HG02798 (cell line): ENCODE measurements around the gene KCNIP3.
"Not testable (repeated sequence)": the region's sequence is repeated elsewhere in the genome, so short reads cannot be mapped to it uniquely, and the experiment has no call there.

Experiments used
- ATAC-seq: cut with Tn5 transposase; IDR thresholded peaks from one replicate; pipeline ENCODE4 v1.9.1; 2021; ENCODE audit warnings: mild to moderate bottlenecking; ENCODE audit not compliant: unreplicated experiment, poor library complexity

KCNIP3 gene

DNA sequence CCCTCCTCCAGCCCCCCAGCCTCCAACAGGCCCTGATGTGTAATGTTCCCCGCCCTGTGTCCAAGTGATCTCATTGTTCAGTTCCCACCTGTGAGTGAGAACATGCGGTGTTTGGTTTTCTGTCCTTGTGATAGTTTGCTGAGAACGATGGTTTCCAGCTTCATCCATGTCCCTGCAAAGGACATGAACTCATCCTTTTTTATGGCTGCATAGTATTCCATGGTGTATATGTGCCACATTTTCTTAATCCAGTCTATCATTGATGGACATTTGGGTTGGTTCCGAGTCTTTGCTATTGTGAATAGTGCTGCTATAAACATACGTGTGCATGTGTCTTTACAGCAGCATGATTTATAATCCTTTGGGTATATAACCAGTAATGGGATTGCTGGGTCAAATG is 58.3 kb downstream of the KCNIP3 start:
- ATAC-seq, result not testable (repeated sequence)

DNA sequence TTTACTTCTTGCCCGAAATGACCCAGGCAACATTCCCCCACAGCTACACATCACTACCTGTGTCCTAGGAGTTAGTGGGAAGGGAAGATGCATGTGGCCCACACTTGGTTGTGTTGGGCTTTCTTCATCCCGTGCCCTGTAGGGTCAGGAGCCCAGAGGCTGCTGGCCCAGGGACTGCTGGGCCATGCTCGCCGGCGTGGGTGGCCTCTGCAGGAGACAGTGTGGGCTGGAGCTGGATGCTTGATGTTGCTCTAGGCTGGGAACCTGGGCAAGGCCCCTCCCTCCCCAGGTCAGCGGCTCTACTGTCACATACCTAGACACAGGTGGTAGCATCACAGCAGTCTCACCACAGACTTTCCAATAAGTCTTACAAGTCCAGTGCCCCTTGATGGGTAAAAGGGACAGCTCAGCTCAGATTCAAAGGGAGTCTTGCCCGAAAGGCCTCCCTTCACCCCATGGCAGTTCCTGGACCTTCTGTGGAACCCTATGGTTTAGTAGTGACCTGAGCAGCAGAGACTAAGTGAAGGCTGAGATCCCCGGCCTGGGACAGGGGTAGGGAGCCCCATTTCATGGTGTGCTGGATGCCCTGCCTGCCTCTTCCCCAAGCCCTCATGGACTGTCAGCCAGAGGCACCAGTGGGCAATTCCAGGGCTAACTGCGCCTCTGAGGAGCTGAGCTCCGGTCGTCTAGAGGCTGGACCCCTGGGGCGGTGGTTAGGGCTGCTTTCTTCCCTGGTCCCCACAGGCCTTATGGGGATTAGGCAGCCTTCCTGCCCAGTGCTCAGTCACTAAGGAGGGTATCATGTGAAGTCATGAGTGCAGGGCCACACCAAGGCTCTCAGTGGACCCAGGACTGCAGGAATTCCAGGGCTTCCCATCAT is 59.9 kb downstream of the KCNIP3 start:
- ATAC-seq, result no peak

DNA sequence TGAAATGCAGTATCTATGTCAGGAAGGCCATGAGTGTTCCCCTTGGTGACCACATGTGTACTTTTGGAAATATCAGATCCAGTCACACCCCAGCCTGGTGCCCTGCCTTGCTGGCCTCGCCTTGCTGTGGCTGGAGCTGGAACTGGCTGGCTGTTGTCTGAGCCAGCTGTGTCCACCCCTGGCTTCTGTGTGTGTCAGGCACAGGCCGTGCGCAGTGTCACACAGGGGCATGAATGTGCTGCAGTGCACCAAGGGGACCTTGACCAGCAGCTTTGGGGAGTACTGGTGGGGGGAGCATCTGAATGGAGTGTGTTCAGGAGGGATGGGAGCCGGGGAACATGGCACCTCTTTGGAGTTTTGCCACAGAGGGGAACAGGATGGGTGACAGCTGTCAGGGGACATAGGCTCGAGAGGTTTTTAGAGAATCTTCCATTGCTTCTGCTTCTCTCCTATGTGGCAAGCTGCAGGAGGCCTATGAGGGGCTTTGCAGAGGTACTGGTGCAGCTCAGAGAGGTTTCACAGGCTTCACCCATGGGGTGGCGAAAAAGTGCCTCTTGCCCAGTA is 60.7 kb downstream of the KCNIP3 start:
- ATAC-seq, result no peak

DNA sequence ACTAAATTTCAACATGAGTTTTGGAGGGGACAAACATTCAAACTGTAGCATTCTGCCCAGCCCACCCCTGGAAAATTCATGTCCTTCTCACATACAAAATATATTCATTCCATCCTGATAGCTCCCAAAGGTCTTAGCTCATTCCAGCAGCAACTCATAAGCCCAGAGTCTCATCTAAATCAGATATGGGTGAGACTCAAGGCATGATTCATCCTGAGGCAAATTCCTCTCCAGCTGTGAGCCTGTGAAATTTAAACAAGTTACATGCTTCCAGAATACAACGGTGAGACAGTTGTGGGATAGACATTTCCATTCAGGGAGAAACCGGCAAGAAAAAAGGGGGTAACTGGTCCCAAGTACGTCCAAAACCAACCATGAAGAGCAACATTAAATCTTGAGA is 61.9 kb downstream of the KCNIP3 start:
- no peak for ATAC-seq

DNA sequence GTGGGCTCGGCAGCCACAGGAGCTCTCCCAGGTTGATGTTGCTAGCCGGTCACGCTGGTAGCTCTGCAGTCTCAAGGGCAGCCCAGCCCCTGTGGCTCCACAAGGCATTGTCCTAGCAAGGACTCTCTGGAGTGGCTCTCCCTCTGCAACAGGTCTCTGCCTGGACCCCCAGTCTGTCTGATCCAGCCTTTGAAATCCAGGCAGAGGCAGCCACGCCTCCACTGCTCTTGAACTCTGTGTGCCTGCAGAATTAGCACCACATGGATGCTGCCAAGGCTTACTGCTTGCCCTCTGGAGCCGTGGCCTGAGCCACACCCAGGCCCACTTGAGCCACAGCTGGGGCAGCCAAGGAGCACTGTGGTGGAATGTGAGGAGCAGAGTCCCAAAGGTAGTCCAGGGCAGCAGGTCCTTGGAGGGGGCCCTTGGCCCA is 62.4 kb downstream of the KCNIP3 start:
- no peak for ATAC-seq

DNA sequence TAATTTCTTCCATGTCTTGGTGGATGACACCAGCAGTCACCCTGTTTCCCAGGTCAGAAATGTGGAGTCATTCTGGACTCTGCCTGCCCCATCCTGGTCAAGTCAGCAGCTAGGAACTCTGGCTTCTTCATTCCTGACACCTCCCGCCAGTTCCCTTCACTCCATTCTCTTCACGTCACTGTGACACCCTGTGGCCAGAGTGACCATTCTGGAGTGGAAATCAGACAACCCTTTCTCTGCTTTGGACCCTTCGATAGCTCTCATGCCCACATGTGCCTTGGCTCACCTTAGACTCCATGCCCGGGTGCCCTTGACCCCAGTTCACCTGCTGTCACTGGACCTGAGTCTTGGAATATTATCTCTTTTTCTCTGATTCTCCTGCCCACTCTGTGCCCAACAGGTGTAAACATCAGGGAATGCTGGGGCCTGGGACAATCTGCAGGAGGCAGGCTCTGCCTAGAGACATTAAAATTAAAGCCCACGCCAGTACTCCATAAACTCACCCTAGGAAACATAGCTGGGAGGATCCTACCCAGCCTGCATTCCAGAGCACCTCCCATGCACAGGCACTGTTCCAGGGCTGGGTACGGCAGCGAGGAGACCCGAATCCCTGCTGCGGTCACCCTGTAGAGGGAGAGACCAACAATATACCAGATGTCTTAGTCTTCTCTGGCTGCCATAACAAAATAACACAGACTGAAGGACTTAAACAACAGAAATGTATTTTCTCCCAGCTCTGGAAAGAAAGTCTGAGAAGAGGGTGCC is 64.3 kb downstream of the KCNIP3 start:
- no peak for ATAC-seq

DNA sequence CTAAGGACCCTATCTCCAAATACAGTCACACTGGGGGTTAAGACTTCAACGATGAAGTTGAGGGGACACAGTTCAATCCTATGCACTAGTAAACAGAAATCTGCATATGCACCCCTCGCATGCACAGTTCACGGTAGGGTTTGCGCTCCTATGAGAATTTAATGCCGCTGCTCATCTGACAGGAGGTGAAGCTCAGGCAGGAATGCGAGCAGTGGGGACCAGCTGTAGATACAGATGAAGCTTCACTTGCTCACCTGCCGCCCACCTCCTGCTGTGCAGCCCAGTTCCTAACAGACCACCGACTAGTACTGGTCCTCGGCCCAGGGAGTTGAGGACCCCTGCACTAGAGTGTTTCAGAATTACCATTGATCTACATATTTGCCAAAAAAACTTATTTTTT is 65.3 kb downstream of the KCNIP3 start:
- ATAC-seq, result no peak

DNA sequence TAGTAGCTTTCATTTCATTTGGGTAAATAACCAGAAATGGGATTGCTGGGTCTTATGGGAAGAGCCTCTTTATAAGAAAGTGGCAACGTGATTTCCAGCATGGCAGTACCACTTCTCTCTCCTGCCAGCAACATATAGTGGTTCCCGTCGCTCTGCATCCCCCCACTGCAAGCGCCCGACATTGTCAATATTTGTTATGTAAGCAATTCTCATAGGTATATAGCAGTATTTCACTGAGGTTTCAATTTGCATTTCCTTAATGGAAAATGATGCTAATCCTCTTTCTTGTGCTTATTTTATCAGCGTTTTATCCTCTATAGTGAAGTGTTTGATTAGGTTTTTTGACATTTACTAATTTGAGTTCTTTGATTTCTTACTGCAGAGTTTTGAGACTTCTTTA is 69.4 kb downstream of the KCNIP3 start:
- no peak for ATAC-seq

DNA sequence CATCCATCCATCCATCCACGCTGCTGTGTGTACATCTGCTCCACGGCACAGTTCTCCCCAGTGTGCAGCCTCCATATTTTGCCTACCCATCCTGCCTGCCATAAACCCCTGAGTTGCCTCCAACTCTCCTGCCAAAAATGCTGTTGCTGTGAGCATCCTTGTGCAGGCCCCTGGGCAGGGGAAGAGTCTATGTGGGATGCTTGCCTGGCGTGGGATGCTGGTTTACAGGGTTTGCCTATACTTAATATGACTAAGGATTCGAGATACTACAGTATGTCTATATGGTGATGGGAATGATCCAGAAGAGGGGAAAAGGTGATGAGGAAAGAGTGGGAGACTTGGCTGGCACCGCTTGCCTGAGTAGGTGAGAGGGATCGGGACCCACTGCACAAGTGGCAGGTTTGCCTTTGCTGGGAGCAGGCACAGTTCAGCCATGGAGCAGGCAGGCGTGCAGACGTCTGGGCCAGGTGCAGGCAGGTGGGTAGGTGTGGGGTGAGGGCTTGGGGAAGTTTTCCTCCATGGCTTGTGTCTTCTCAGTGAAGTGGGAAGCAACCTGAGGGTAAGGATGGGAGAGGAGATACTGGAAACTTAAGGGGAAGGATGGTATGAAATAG is 75.2 kb downstream of the KCNIP3 start:
- no peak for ATAC-seq

DNA sequence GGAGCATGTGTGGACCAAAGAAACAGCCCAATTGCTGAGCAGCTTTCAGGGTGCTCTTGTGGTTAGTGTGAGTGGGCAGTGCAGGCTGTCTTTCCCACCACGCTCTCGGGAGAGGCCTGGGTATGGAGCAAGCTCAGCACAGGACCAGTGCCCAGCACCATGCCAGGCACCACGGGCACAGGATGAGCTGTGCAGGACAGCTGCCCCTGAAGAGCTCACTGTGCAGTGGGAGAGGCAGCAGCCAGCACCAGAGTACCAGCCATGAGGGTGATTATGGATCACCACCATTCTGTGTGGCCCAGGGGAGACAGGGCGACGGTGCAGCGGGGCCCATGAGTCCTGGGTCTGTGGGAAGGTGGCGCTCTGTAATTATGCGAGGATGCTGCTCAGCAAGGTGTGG is 75.7 kb downstream of the KCNIP3 start:
- no peak for ATAC-seq

DNA sequence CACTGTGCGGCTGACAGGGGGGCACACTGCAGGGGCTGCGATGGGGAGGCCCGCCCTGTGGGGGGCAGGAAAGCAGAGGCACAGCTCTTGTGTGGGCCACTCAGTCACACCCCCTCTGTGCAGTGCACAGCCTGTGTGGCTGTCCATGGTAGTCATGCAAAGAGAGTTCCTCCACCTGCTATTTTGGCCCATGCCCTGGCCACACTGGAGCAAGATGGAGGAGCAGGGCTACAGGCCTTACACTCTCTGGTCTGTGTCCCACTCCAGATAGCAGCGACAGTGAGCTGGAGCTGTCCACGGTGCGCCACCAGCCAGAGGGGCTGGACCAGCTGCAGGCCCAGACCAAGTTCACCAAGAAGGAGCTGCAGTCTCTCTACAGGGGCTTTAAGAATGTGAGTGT is 76.9 kb downstream of the KCNIP3 start:
- ATAC-seq, result no peak

DNA sequence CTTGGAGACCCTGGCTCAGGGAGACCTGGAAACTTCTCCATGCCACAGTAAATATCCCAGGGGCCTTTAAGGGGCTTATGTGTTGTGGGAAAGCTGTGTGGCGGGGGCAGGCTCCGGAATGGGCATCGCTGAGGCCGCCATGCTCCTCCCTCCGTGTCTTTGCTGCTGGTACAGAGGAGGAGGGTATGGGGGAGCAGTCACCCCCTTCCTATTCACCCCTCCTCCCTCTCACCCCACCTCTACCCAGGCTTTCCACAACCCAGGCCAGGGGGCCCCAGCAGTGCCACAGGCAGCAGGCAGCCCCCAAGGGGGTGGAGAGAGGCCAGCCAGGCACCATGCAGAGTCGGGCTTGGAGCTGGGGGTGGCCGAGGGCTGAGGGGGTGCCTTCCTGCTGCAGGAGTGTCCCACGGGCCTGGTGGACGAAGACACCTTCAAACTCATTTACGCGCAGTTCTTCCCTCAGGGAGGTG is 77.3 kb downstream of the KCNIP3 start:
- no peak for ATAC-seq

DNA sequence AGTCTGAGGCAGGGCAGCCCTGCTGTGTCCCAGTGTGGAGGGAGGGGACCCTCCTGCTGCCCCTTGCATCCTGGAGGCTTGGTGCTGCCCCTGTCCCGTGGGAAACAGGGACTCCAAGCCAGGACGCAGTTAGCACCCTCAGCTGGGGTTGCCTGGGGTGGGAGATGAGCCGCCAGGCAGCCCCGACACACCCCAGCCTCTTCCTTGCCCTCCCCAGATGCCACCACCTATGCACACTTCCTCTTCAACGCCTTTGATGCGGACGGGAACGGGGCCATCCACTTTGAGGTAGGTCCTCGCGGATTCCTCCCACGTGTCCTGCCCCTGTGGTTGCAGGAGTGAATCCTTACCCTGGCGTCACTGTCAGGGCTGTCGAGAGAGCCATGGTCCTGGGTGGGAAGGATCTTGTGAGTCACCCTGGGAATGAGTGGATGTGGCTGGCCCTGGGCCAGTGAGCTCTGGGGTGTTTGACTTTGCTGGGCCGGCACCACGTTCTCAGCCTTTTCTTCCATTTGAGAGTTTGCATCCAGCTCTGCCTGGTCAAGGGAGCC is 77.8 kb downstream of the KCNIP3 start:
- ATAC-seq, result no peak

DNA sequence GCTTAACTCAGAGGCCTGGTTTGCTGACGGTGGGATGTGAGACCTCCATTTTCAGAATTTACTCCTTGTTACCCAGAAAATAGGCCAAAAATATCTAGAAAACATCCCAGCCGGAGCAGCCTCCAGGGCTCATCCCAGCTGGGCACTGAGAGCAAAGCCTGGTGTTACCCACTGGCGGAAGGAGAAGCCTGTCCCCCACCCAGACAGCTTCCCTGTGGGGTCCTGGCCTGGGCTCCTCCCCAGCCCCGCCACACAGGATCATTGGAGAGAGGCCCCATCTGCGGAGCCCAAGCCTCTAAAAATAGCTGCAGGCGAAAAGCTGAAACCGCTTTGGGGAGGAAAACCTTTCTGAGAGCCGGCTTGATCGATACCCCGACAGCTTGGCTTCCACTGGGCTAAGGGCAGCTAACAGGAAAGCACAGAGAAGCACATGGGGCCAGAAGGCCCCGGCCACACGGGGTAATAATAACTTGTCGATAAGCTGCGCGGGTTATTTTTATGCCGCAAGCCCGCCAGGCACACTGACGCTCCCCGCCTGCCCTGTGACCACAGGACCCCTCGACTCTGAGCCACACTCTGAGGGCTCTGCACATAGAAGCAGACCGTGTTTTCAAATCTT is 78.5 kb downstream of the KCNIP3 start:
- ATAC-seq, result no peak

DNA sequence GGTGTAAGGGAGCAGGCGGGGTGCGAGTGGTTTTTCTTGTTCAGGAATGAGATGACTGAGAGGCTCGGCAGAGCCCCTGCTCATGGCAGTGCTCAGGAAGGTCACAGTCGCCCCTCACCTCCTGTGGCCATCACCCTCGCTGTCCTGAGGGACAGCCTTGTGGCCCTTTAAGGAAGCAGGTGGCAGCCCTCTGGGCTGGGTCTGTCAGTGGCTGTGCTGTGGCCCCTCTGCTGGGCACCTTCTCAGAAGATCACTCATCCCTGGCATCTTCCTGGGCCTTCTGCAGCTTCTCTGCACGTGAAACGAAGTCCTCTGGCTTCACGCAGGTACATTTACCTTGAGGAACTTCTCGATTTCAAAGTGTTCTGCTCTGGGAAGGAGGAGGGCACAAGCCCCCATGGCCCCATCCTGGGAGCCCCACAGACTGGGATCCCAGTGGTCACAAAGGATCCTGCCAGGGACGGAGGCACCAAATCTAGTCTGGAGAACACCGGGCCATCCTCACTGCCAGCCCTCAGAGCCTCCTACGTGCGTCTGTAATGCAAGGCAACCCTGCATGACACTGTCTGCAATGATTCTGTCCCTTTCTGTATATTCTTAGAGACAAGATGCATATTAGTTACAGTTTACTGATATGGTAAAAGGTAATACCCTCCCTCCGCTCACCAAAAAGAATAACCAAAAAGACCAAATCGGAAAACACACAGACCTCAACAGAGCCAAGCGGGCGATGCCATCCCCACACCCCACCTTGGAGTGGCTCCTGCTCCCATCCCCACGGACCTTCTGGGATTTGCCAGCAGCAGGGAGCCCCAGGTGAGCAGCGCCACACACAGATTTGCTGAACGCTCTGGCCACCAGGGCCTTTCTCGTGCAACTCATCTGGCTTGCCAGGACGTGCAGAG is 79.4 kb downstream of the KCNIP3 start:
- ATAC-seq, result no peak

DNA sequence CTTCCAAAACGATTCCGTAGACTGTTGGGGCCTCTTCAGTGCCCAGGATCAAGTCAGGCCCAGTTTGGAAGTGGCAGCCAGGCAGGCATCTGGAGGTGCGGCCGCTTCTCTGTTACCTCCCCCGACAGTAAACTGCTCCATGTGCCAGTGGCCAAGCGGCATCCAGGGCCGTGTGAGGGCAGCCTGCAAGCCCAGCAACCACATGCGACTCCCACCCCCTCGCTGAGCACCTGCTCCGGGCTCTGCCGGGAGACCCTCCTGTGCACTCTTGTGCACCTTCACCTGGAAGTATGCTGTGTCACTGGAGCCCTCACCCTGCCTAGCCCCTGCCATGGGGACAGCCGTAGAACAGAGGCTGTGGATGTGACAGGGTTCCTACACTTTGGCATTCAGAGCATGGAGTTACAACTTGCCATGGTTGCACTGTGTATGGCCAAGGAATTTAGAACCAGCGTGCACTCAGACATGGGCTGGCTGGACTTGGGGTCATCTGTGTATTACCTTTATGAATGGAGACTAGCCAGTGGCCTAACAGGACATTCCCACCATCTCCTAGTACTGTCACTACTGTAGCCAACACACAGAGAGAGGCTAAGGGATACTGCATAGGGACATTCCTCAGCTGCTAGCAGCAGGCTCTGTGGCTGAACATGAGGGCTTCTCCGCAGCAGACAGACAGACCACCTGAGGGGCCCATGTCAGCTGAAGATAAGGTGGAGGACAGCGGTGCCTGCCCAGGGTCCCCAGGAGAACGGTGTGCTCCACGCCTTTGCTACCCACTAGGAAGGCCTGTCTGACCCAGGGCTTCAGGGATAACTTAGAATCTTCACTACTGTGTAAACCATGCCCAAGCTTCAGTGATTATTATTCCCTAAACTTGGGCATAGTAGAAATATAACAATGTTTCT is 80.3 kb downstream of the KCNIP3 start:
- no peak for ATAC-seq

DNA sequence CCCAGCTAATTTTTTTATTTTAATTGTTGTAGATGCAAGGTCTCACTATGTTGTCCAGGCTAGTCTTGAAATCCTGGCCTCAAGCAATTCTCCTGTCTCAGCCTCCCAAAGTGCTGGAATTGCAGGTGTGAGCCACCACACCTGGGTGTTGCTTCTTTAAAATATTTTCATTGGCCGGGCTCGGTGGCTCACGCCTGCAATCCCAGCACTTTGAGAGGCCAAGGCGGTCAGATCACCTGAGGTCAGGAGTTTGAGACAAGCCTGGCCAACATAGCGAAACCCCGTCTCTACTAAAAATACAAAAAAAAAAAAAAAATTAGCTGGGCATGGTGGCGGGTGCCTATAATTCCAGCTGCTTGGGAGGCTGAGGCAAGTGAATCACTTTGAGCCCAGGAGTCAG is 81.1 kb downstream of the KCNIP3 start:
- not testable (repeated sequence) for ATAC-seq

DNA sequence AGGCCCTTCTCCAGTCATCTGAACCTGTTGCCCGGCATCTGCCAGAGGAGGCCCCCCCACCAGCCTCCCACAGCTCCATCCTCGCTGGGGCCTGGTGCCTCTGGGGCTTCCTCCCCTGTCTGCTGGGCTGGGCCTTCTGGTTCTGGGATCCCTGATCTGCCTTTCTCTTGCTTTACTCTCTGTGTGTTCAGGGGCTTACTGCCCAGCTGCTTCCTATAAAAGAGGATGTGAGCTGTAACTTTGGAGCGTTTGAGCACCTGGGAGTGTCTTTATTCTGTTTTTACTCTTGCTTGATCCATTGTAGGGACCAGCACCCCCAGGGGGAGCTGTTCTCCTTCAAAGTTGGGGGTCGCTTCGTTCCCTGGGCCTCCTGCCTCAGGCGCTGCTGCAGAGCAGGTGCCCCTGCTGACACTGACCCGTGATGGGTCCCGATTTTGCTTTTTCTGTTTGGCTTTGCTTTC is 82.3 kb downstream of the KCNIP3 start:
- no peak for ATAC-seq
